Gastrocnemius medialis (tissue), 4 donors: ENCODE measurements around the gene FNDC3B. TPM values are rescaled to one million over a fixed set of nuclear protein-coding genes. Genes with fewer than 3 reads are reported as not detected.

Experiments
- ATAC-seq, 2 donors: fragments of 150-250 bp; one replicate each; pipeline ENCODE4 v1.9.1; 2016
- DNase-seq, 2 donors: peaks; one replicate each; pipeline ENCODE4 v3.0.0-alpha.2; 2019
- H3K27ac ChIP-seq, 4 donors: fragments of 200-600 bp; sonication (generic); 1 replicate in 1 of 4; 2 replicates in 3 of 4; pipeline ENCODE4 v1.5.1; 2016 to 2018; ENCODE audit warnings: mild to moderate bottlenecking in 2 of 4, moderate library complexity in 1 of 4
- H3K27me3 ChIP-seq, 3 donors: fragments of 200-600 bp; sonication (generic) in 2 of 3; 1 replicate in 1 of 3; 2 replicates in 2 of 3; pipeline versions ENCODE4 v1.5.1 to v1.6.0; 2016 to 2019; ENCODE audit warnings: mild to moderate bottlenecking in 1 of 3, moderate library complexity in 1 of 3
- H3K36me3 ChIP-seq, 2 donors: fragments of 200-600 bp; sonication (generic) in 1 of 2; one replicate each; pipeline ENCODE4 v1.5.1; 2017 to 2018
- H3K4me1 ChIP-seq, 2 donors: fragments of 200-600 bp; sonication (generic) in 1 of 2; one replicate each; pipeline ENCODE4 v1.5.1; 2016 to 2017; ENCODE audit warnings: mild to moderate bottlenecking in 2 of 2
- H3K4me3 ChIP-seq, 4 donors: fragments of 200-600 bp; sonication (generic) in 3 of 4; 1 replicate in 1 of 4; 2 replicates in 3 of 4; pipeline ENCODE4 v1.5.1; 2016 to 2019; ENCODE audit warnings: mild to moderate bottlenecking in 2 of 4
- H3K9me3 ChIP-seq, 3 donors: fragments of 200-600 bp; sonication (generic) in 2 of 3; 1 replicate in 1 of 3; 2 replicates in 2 of 3; pipeline ENCODE4 v1.5.1; 2016 to 2019
- POLR2A ChIP-seq, 2 donors: fragments of 450-650 bp; IDR thresholded peaks; one replicate each; pipeline ENCODE4 v1.6.1; 2017; ENCODE audit warnings: antibody characterized with exemption in 2 of 2, mild to moderate bottlenecking in 2 of 2, moderate library complexity in 2 of 2
- in situ Hi-C, 4 donors: fragments of 200-750 bp; cut with MboI; loops; one replicate each; pipeline versions ENCODE4 v1.15.0 to v1.8.0; 2017; ENCODE audit warnings: low sequenced_read_pairs in 4 of 4
- intact Hi-C: fragments of 100-400 bp; cut with DNase I; formaldehyde crosslinking; loops from one replicate; pipeline ENCODE4 v1.15.1; 2023; ENCODE audit warnings: low total_unique reads
- total RNA-seq, 4 donors: library from RNA; depleted of rRNA; stranded (reverse); fragments of >200 nt; gene quantifications; one replicate each; pipeline versions ENCODE4 v1.1.0 to v1.2.3, GENCODE V29; 2016
- TF ChIP-seq, protein P1 (sequence below), 5 experiments: fragments of 450-650 bp in 3 of 5; fragments of 200-600 bp in 2 of 5; sonication (generic) in 2 of 5; IDR thresholded peaks in 4 of 5; conservative IDR thresholded peaks in 1 of 5; 1 replicate in 4 of 5; 2 replicates in 1 of 5; pipeline ENCODE4 v1.5.1; 2016 to 2019; ENCODE audit warnings: antibody characterized with exemption in 5 of 5, mild to moderate bottlenecking in 3 of 5, moderate library complexity in 3 of 5

Gene FNDC3B
- total RNA-seq, 4 donors from 2014 or later, result 42.5 to 110 (median 74.2) TPM

DNA sequence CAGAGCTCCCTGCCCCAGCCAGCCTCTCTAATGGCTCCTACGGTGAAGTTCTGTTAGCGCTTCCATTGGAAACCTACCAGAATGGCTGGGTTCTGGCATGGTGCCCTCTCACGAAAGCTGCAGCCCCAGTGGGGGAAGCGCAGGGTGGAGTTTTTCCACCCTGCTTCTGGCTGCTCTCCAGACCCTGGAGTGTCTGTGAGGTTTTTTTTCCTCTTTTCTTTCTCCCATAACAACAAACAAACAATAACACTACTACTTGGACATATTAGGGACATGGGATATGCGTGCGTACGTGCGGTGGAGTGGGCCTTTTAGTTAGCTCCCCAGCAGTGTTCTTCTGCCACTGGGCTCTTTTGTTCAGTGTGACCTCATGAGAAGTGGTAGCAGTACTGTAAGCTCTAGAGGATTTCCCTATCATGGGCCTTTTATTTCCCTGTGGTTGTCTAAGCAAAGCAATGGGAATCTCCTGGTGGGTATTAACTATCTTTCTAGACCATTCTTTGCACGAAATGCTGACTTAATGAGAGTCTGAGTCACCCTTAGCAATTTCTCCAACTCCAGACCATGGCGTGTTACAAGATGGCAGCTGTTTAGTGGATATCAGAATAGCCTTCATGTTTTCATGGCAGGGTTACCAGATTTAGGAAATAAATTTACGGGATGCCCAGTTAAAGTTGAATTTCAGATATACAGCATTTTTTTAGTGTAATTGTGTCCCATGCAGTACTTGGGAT, 161.9 kb downstream of the FNDC3B start:
- in situ Hi-C loops (no loop called here), intact Hi-C loops (loop anchor here (5.0 kb wide), 2 partner anchors 51 to 164 kb away; partner anchors contain the start of gene FNDC3B)
- ATAC-seq, result peak; percentile 50 to 76
- peak; percentile 31 to 67 for DNase-seq
- Histone ChIP-seq H3K36me3 (no peaks in the 10 kb centered on the region), H3K27me3 (no peaks in the 10 kb centered on the region), H3K4me3 (peak overlapping the region in 1 of 4 donors; percentile 15), H3K9me3 (no peaks in the 10 kb centered on the region), H3K4me1 (peaks cover 38 to 47% of the 10 kb centered on the region in 2 donors), H3K27ac (peak overlapping the region; percentile 20 to 70 (median 61))
- TF ChIP-seq, protein P1, sequence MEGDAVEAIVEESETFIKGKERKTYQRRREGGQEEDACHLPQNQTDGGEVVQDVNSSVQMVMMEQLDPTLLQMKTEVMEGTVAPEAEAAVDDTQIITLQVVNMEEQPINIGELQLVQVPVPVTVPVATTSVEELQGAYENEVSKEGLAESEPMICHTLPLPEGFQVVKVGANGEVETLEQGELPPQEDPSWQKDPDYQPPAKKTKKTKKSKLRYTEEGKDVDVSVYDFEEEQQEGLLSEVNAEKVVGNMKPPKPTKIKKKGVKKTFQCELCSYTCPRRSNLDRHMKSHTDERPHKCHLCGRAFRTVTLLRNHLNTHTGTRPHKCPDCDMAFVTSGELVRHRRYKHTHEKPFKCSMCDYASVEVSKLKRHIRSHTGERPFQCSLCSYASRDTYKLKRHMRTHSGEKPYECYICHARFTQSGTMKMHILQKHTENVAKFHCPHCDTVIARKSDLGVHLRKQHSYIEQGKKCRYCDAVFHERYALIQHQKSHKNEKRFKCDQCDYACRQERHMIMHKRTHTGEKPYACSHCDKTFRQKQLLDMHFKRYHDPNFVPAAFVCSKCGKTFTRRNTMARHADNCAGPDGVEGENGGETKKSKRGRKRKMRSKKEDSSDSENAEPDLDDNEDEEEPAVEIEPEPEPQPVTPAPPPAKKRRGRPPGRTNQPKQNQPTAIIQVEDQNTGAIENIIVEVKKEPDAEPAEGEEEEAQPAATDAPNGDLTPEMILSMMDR (IDR thresholded peaks at IDR 0.05 in 4 of 5, conservative IDR thresholded peaks at IDR 0.05 in 1 of 5), result no peak
- no peak for TF ChIP-seq POLR2A (IDR thresholded peaks at IDR 0.05)

- in situ Hi-C loops, result no loop called here
- ATAC-seq, result peak; percentile 39 to 59
- no peak for DNase-seq
- H3K4me1 ChIP-seq, result peaks cover 38 to 47% of the 10 kb centered on the region in 2 donors
- no peaks in the 10 kb centered on the region for H3K27me3 ChIP-seq
- H3K4me3 ChIP-seq, result no peak overlapping the region
- intact Hi-C loops, result loop anchor here (5.0 kb wide), 2 partner anchors 50 to 165 kb away; partner anchors contain the start of gene FNDC3B
- H3K9me3 ChIP-seq, result no peaks in the 10 kb centered on the region
- peak overlapping the region; percentile 39 to 70 (median 61) for H3K27ac ChIP-seq
- H3K36me3 ChIP-seq, result no peaks in the 10 kb centered on the region
- TF ChIP-seq POLR2A (IDR thresholded peaks at IDR 0.05), result no peak
- TF ChIP-seq, protein P1 (IDR thresholded peaks at IDR 0.05 in 4 of 5, conservative IDR thresholded peaks at IDR 0.05 in 1 of 5), result no peak
These were observed 162.5 kb downstream of the FNDC3B start for GRCh38 chr3:172201870-172202236.

DNA sequence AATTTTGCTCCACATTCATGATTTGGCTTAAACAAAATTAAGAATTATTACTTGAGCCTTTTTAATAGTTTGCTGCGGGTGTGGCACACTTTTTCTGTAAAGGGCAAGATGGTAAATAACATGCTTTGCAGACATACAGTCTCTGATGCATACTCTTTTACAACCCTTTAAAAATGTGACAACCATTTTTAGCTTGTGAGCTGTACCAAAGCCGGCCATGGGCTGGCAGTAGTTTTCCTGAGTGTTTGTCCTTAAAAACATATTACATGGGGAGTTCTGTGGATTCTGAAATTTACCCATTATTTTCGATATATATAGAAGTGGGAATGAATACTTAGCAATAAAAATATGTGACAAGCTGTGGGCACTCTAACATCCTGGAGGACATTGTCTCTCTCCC, 163.4 kb downstream of the FNDC3B start:
- Histone ChIP-seq H3K36me3 (no peaks in the 10 kb centered on the region), H3K4me1 (peaks cover 42 to 48% of the 10 kb centered on the region in 2 donors), H3K9me3 (no peaks in the 10 kb centered on the region), H3K4me3 (no peak overlapping the region), H3K27ac (peak overlapping the region in 3 of 4 donors; percentile 6 to 60 (median 32)), H3K27me3 (no peaks in the 10 kb centered on the region)
- no peak for TF ChIP-seq POLR2A (IDR thresholded peaks at IDR 0.05)
- TF ChIP-seq, protein P1 (IDR thresholded peaks at IDR 0.05 in 4 of 5, conservative IDR thresholded peaks at IDR 0.05 in 1 of 5), result no peak
- ATAC-seq (no peak), DNase-seq (no peak)
- in situ Hi-C loops, result no loop called here
- intact Hi-C loops, result loop anchor here (5.0 kb wide), 2 partner anchors 50 to 165 kb away; partner anchors contain the start of gene FNDC3B

GRCh38 chr3:172203522-172204258, 164.3 kb downstream of the FNDC3B start:
- peaks cover 51 to 56% of the 10 kb centered on the region in 2 donors for H3K4me1 ChIP-seq
- intact Hi-C loops, result loop anchor here (5.0 kb wide), 2 partner anchors 49 to 166 kb away; partner anchors contain the start of gene FNDC3B
- no peak for TF ChIP-seq POLR2A (IDR thresholded peaks at IDR 0.05)
- TF ChIP-seq, protein P1 (IDR thresholded peaks at IDR 0.05 in 4 of 5, conservative IDR thresholded peaks at IDR 0.05 in 1 of 5), result no peak
- no peak overlapping the region for H3K4me3 ChIP-seq
- no peaks in the 10 kb centered on the region for H3K27me3 ChIP-seq
- H3K9me3 ChIP-seq, result no peaks in the 10 kb centered on the region
- DNase-seq (no peak), ATAC-seq (no peak)
- H3K27ac ChIP-seq, result peak overlapping the region in 3 of 4 donors; percentile 1 to 60 (median 34)
- in situ Hi-C loops, result no loop called here
- H3K36me3 ChIP-seq, result no peaks in the 10 kb centered on the region
